NCI-H446 treated with DMSO at 0.1 percent for 48 hours (cell line): Measurements from ENCODE around the gene MACROD2.

ENCODE experiments used
- DNase-seq: peaks from one replicate; lab custom pipeline; 2025; lab: John Stamatoyannopoulos, UW

Gene MACROD2

GRCh38 chr20:14764511-14765369, 769.4 kb downstream of the MACROD2 start:
- DNase-seq: no peak

- DNase-seq: no peak
Measured at GRCh38 chr20:14765370-14765701, 770.0 kb downstream of the MACROD2 start.

- DNase-seq: no peak
Measured at GRCh38 chr20:14773486-14773885, 778.2 kb downstream of the MACROD2 start.

- DNase-seq: no peak
Measured at GRCh38 chr20:14775778-14776177, 780.5 kb downstream of the MACROD2 start.

GRCh38 chr20:14777591-14777990, 782.3 kb downstream of the MACROD2 start:
- DNase-seq: no peak

- DNase-seq: no peak
Measured at GRCh38 chr20:14778096-14778495, 782.8 kb downstream of the MACROD2 start.

- DNase-seq: no peak
Measured at GRCh38 chr20:14778875-14779274, 783.6 kb downstream of the MACROD2 start.

GRCh38 chr20:14780508-14780907, 785.2 kb downstream of the MACROD2 start:
- DNase-seq: no peak

GRCh38 chr20:14782731-14783130, 787.4 kb downstream of the MACROD2 start:
- DNase-seq: no peak

- DNase-seq: no peak
Measured at GRCh38 chr20:14783766-14784165, 788.5 kb downstream of the MACROD2 start.

- DNase-seq: no peak
Measured at GRCh38 chr20:14785065-14785743, 789.9 kb downstream of the MACROD2 start.

- DNase-seq: no peak
Measured at GRCh38 chr20:14790190-14790589, 794.9 kb downstream of the MACROD2 start.

GRCh38 chr20:14790771-14791620, 795.7 kb downstream of the MACROD2 start:
- no peak for DNase-seq

GRCh38 chr20:14792915-14793314, 797.6 kb downstream of the MACROD2 start:
- no peak for DNase-seq

GRCh38 chr20:14799545-14800216, 804.4 kb downstream of the MACROD2 start:
- no peak for DNase-seq

GRCh38 chr20:14800707-14801425, 805.5 kb downstream of the MACROD2 start:
- DNase-seq: no peak

- no peak for DNase-seq
Measured at GRCh38 chr20:14801591-14802325, 806.4 kb downstream of the MACROD2 start.

GRCh38 chr20:14807224-14807623, 811.9 kb downstream of the MACROD2 start:
- no peak for DNase-seq

- no peak for DNase-seq
Measured at GRCh38 chr20:14815340-14815739, 820.0 kb downstream of the MACROD2 start.

GRCh38 chr20:14816471-14816870, 821.2 kb downstream of the MACROD2 start:
- DNase-seq: no peak

GRCh38 chr20:14817101-14817500, 821.8 kb downstream of the MACROD2 start:
- no peak for DNase-seq
